ENCODE results near the gene NRROS.
"Not testable (repeated sequence)": the region's sequence is repeated elsewhere in the genome, so short reads cannot be mapped to it uniquely, and the experiment has no call there.

The NRROS gene

GRCh38 chr3:196636369-196637349 lies 2.8 kb upstream of the NRROS start:
- Mint-ChIP-seq H3K27ac (no peak overlapping the region), H3K9me3 (no peaks in the 10 kb centered on the region), H3K27me3 (ENCODE audit: low read depth) (peaks cover 28% of the 10 kb centered on the region), H3K36me3 (ENCODE audit: low read depth) (no peaks in the 10 kb centered on the region), H3K4me1 (peaks cover 4% of the 10 kb centered on the region), H3K4me3 (no peak overlapping the region)
- TF ChIP-seq CTCF (IDR thresholded peaks at IDR 0.05; ENCODE audit: unreplicated experiment in 3 of 3): no peak

- H3K27me3 Mint-ChIP-seq (ENCODE audit: low read depth): peaks cover 31% of the 10 kb centered on the region
- not testable (repeated sequence) for H3K27ac Mint-ChIP-seq; H3K4me3 Mint-ChIP-seq; H3K4me1 Mint-ChIP-seq; H3K36me3 Mint-ChIP-seq (ENCODE audit: low read depth); H3K9me3 Mint-ChIP-seq
Observed at GRCh38 chr3:196637941-196638340, 1.6 kb upstream of the NRROS start.

GRCh38 chr3:196638861-196639482 lies 522 bp upstream of the NRROS start:
- TF ChIP-seq CTCF (IDR thresholded peaks at IDR 0.05; ENCODE audit: unreplicated experiment in 3 of 3): no peak
- no peaks in the 10 kb centered on the region for H3K9me3 Mint-ChIP-seq

GRCh38 chr3:196640297-196641018 lies 964 bp downstream of the NRROS start:
- Mint-ChIP-seq H3K27me3 (ENCODE audit: low read depth) (peaks cover 33% of the 10 kb centered on the region), H3K27ac (no peak overlapping the region), H3K4me3 (peak overlapping the region; percentile 29 to 79 (median 46)), H3K36me3 (ENCODE audit: low read depth) (no peaks in the 10 kb centered on the region), H3K9me3 (no peaks in the 10 kb centered on the region), H3K4me1 (no peaks in the 10 kb centered on the region)
- TF ChIP-seq CTCF (IDR thresholded peaks at IDR 0.05; ENCODE audit: unreplicated experiment in 3 of 3): no peak

More at GRCh38 chr3:196638861-196639482, 522 bp upstream of the NRROS start:
- peak overlapping the region in 1 of 3 experiments; percentile 13 for H3K27ac Mint-ChIP-seq
- no peaks in the 10 kb centered on the region for H3K36me3 Mint-ChIP-seq (ENCODE audit: low read depth)
- H3K4me1 Mint-ChIP-seq: no peaks in the 10 kb centered on the region
- peak overlapping the region; percentile 76 to 79 (median 77) for H3K4me3 Mint-ChIP-seq
- peaks cover 35% of the 10 kb centered on the region for H3K27me3 Mint-ChIP-seq (ENCODE audit: low read depth)

GRCh38 chr3:196641333-196642054 lies 2.0 kb downstream of the NRROS start:
- no peaks in the 10 kb centered on the region for H3K36me3 Mint-ChIP-seq (ENCODE audit: low read depth)
- no peak overlapping the region for H3K27ac Mint-ChIP-seq
- no peak overlapping the region for H3K4me3 Mint-ChIP-seq
- no peaks in the 10 kb centered on the region for H3K9me3 Mint-ChIP-seq
- TF ChIP-seq CTCF (IDR thresholded peaks at IDR 0.05; ENCODE audit: unreplicated experiment in 3 of 3): no peak
- H3K27me3 Mint-ChIP-seq (ENCODE audit: low read depth): peaks cover 38% of the 10 kb centered on the region
- H3K4me1 Mint-ChIP-seq: no peaks in the 10 kb centered on the region

Measured in nephron (organoid).